Measurements from ENCODE around the gene TMEM39B. TPM values are rescaled to one million over a fixed set of nuclear protein-coding genes. Genes with fewer than 3 reads are reported as not detected.
"Not testable (repeated sequence)": the region's sequence is repeated elsewhere in the genome, so short reads cannot be mapped to it uniquely, and the experiment has no call there.

The TMEM39B gene
- total RNA-seq, 3 donors from 2014 or later, result 4.2 to 6.2 (median 4.8) TPM

DNA sequence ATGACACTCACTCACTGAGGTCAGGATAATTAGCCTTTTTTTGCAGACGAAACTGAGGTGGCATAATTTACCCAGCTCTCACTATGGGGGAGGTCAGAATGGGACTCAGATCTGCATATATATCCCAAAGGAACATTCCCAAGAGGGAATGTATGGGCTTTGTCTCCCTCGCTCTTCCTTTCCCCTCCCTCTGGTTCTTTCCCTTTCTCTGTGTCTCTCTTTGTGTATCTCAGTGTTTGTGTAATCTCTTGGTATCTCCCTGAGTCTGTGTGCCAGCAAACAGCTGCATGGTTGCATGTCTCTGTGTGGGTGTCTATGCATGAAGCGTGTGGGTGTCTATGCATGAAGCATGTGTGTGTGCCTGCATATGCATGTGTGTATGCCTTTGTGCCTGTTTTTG lies 4.7 kb downstream of the TMEM39B start:
- no peak for DNase-seq (ENCODE audit: low spot score in 2 of 2)
- no peak overlapping the region for H3K4me3 ChIP-seq
- no peaks in the 10 kb centered on the region for H3K27me3 ChIP-seq
- H3K27ac ChIP-seq, result no peak overlapping the region
- H3K36me3 ChIP-seq, result no peaks in the 10 kb centered on the region
- TF ChIP-seq, protein P1, sequence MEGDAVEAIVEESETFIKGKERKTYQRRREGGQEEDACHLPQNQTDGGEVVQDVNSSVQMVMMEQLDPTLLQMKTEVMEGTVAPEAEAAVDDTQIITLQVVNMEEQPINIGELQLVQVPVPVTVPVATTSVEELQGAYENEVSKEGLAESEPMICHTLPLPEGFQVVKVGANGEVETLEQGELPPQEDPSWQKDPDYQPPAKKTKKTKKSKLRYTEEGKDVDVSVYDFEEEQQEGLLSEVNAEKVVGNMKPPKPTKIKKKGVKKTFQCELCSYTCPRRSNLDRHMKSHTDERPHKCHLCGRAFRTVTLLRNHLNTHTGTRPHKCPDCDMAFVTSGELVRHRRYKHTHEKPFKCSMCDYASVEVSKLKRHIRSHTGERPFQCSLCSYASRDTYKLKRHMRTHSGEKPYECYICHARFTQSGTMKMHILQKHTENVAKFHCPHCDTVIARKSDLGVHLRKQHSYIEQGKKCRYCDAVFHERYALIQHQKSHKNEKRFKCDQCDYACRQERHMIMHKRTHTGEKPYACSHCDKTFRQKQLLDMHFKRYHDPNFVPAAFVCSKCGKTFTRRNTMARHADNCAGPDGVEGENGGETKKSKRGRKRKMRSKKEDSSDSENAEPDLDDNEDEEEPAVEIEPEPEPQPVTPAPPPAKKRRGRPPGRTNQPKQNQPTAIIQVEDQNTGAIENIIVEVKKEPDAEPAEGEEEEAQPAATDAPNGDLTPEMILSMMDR (IDR thresholded peaks at IDR 0.05), result no peak
- no peak for TF ChIP-seq POLR2A (IDR thresholded peaks at IDR 0.05)
- no peak for TF ChIP-seq POLR2AphosphoS5 (IDR thresholded peaks at IDR 0.05)
- intact Hi-C loops (cut with DNase I; ENCODE audit: low total_unique reads), result no loop called here
- no peaks in the 10 kb centered on the region for H3K9me3 ChIP-seq
- H3K4me1 ChIP-seq, result no peaks in the 10 kb centered on the region

DNA sequence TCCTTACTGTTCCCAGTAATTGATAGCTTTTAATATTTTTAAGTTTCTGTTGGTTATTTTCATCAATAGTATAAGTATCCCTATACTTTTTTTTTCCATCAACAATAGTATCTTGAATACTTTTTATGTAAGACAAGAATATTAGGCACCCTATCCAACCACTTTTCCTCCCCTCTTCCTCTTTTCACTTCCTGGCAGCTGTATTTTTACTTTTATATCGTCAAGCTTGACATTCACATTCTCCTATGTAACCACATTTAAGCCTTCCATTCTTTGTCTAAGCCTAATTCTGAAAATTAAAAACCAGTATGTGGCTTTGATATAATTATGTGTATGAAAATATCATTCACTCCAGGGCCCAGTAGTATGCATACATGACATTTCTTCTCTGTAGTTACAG lies 9.3 kb downstream of the TMEM39B start:
- intact Hi-C loops (cut with DNase I; ENCODE audit: low total_unique reads), result no loop called here
- Histone ChIP-seq H3K27ac (no peak overlapping the region), H3K4me3 (no peak overlapping the region), H3K36me3 (no peaks in the 10 kb centered on the region), H3K9me3 (no peaks in the 10 kb centered on the region), H3K27me3 (no peaks in the 10 kb centered on the region), H3K4me1 (no peaks in the 10 kb centered on the region)
- TF ChIP-seq POLR2A (IDR thresholded peaks at IDR 0.05) (no peak), POLR2AphosphoS5 (IDR thresholded peaks at IDR 0.05) (no peak)
- TF ChIP-seq, protein P1 (IDR thresholded peaks at IDR 0.05), result no peak
- DNase-seq (ENCODE audit: low spot score in 2 of 2), result no peak

DNA sequence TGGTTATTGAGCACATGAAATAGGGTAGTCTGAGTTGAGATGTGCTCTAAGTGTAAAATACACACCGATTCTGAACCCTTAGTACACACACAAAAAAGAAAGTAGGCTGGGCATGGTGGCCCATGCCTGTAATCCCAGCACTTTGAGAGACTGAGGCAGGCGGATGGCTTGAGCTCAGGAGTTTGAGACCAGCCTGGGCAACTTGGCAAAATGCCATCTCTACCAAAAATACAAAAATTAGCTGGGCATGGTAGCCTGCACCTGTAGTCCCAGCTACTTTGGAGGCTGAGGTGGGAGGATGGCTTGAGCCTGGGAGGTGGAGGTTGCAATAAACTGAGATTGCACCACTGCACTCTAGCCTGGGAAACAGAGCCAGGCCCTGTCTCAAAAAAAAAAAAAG lies 13.6 kb downstream of the TMEM39B start:
- DNase-seq (ENCODE audit: low spot score in 2 of 2); H3K4me1 ChIP-seq; H3K27ac ChIP-seq; intact Hi-C loops (cut with DNase I; ENCODE audit: low total_unique reads); H3K36me3 ChIP-seq; H3K9me3 ChIP-seq; H3K4me3 ChIP-seq; H3K27me3 ChIP-seq: not testable (repeated sequence)

DNA sequence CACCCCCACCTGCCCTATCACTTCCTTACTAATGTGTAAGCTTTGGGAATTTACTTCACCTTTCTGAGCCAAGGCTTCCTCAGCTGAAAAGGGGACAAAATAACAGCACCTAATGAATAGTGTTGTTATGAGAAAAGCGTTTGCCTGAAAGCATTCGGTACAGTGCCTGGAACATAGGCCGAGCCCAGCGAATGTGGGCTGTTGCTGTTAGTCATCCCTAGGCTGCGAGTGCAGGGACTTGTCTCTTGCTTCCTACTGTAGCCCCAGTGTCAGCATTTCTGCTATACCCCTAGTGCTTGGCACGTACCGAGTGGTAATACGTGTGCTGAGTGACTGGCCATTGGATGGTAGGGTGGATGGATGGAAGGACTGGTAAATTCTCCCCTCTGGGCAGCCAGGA lies 18.4 kb downstream of the TMEM39B start:
- DNase-seq (ENCODE audit: low spot score in 2 of 2), result no peak
- no peak overlapping the region for H3K27ac ChIP-seq
- intact Hi-C loops (cut with DNase I; ENCODE audit: low total_unique reads), result no loop called here
- H3K4me1 ChIP-seq, result no peaks in the 10 kb centered on the region
- no peak overlapping the region for H3K4me3 ChIP-seq
- no peaks in the 10 kb centered on the region for H3K9me3 ChIP-seq
- H3K36me3 ChIP-seq, result no peaks in the 10 kb centered on the region
- no peaks in the 10 kb centered on the region for H3K27me3 ChIP-seq
- TF ChIP-seq POLR2AphosphoS5 (IDR thresholded peaks at IDR 0.05) (no peak), POLR2A (IDR thresholded peaks at IDR 0.05) (no peak)
- TF ChIP-seq, protein P1 (IDR thresholded peaks at IDR 0.05), result no peak

DNA sequence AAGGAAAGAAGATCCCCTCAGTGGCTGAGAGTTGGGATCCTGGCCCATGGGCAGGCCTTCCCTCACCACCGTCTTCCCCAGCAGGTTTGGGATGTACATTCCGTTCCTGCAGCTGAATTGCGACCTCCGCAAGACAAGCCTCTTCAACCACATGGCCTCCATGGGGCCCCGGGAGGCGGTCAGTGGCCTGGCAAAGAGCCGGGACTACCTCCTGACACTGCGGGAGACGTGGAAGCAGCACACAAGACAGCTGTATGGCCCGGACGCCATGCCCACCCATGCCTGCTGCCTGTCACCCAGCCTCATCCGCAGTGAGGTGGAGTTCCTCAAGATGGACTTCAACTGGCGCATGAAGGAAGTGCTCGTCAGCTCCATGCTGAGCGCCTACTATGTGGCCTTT lies 18.9 kb downstream of the TMEM39B start:
- H3K4me3 ChIP-seq, result no peak overlapping the region
- no peaks in the 10 kb centered on the region for H3K36me3 ChIP-seq
- intact Hi-C loops (cut with DNase I; ENCODE audit: low total_unique reads), result no loop called here

More for the DNA sequence above, 18.9 kb downstream of the TMEM39B start:
- no peaks in the 10 kb centered on the region for H3K4me1 ChIP-seq
- no peaks in the 10 kb centered on the region for H3K27me3 ChIP-seq
- H3K9me3 ChIP-seq, result no peaks in the 10 kb centered on the region
- no peak for DNase-seq (ENCODE audit: low spot score in 2 of 2)
- no peak overlapping the region for H3K27ac ChIP-seq
- TF ChIP-seq POLR2A (IDR thresholded peaks at IDR 0.05), result no peak
- no peak for TF ChIP-seq POLR2AphosphoS5 (IDR thresholded peaks at IDR 0.05)
- TF ChIP-seq, protein P1 (IDR thresholded peaks at IDR 0.05), result no peak

Data from breast epithelium (tissue), 4 donors.